ENCODE data around the gene LTC4S. TPM values are rescaled to one million over a fixed set of nuclear protein-coding genes. Genes with fewer than 3 reads are reported as not detected.
A peak's percentile ranks its signal among the peaks of the same experiment; 100 is the strongest.

The LTC4S gene
- total and polyA plus RNA-seq, 2 experiments from 2014 or later = 1.6 to 3.7 TPM

DNA sequence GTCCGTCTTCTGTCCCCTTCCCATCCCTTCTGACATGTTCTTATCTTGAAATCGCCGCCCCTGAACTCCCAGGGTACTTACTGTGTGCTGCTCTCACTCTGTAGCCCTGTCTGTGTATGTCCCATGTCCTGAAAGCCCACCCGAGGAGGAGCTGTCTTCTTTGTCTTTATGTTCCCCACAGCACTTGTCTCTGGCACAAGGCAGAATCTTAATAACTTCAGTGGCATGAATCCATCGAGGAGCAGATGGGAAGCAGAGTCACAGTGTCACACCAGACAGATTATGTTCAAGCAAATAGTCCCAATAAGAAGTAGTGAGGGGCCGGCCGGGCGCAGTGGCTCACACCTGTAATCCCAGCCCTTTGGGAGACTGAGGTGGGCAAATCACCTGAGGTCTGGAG, 29.7 kb upstream of the LTC4S start:
- in situ Hi-C loops (cut with MboI) = no loop called here
- no peaks in the 10 kb centered on the region for H3K9me3 ChIP-seq (ENCODE audit: low read depth)
- peaks cover 6% of the 10 kb centered on the region for H3K36me3 ChIP-seq (ENCODE audit: low read depth)
- no peak overlapping the region for H3K4me2 ChIP-seq (ENCODE audit: unreplicated experiment)
- TF ChIP-seq EZH2phosphoT487 (IDR thresholded peaks at IDR 0.05; ENCODE audit: insufficient read depth, low read depth) = no peak
- TF ChIP-seq EZH2 (IDR thresholded peaks at IDR 0.05; ENCODE audit: insufficient read depth, poor library complexity, severe bottlenecking) = no peak
- H3K9ac ChIP-seq = peak overlapping the region; percentile 6; the same call in 1 of the 2 replicates
- H2AFZ ChIP-seq = no peak overlapping the region
- H3K79me2 ChIP-seq (ENCODE audit: insufficient read depth) = peaks cover 75% of the 10 kb centered on the region
- H3K9me2 ChIP-seq (ENCODE audit: insufficient read depth) = no peaks in the 10 kb centered on the region
- peaks cover 60% of the 10 kb centered on the region for H3F3A ChIP-seq (ENCODE audit: insufficient read depth)
- H4K20me1 ChIP-seq (ENCODE audit: insufficient read depth) = peaks cover 22% of the 10 kb centered on the region
- 64 to 68% methylated on average over 8 of the region's 8 CpGs for WGBS, 2 experiments (ENCODE audit: low coverage in 1 of 2, low lambda C conversion rate in 2 of 2, missing lambda C conversion rate in 2 of 2)
- H3K4me3 ChIP-seq = no peak overlapping the region
- peaks cover 59% of the 10 kb centered on the region for H3K4me1 ChIP-seq (ENCODE audit: insufficient read depth)
- no peaks in the 10 kb centered on the region for H3K27me3 ChIP-seq (replicated peaks; ENCODE audit: insufficient read depth)
- peak; percentile 4 for DNase-seq
- peak overlapping the region; percentile 84 for H3K27ac ChIP-seq

DNA sequence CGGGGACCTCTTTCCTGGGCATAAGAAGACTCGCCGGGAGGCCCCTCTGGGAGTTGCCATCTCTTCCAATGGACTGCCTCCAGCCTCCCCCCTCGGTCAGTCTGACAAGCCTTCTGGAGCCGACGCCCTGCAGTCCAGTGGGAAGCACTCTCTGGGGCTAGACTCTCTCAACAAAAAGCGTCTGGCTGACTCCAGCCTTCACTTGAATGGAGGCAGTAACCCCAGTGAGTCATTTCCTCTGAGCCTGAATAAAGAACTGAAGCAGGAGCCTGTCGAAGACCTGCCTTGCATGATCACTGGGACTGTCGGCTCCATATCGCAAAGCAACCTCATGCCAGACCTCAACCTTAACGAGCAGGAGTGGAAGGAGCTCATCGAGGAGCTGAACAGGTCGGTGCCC, 28.4 kb upstream of the LTC4S start:
- DNase-seq = peak; percentile 94
- H3K4me2 ChIP-seq (ENCODE audit: unreplicated experiment) = peak overlapping the region; percentile 60
- 17 to 26% methylated on average over 13 of the region's 13 CpGs for WGBS, 2 experiments (ENCODE audit: low coverage in 1 of 2, low lambda C conversion rate in 2 of 2, missing lambda C conversion rate in 2 of 2)
- no peak overlapping the region for H2AFZ ChIP-seq
- peaks cover 13% of the 10 kb centered on the region; the same call in 1 of the 2 replicates for H4K20me1 ChIP-seq (ENCODE audit: insufficient read depth)
- H3K79me2 ChIP-seq (ENCODE audit: insufficient read depth) = peaks cover 75% of the 10 kb centered on the region
- peak overlapping the region; percentile 36 for H3K9ac ChIP-seq
- peaks cover 19% of the 10 kb centered on the region for H3K36me3 ChIP-seq (ENCODE audit: low read depth)
- no peaks in the 10 kb centered on the region for H3K27me3 ChIP-seq (replicated peaks; ENCODE audit: insufficient read depth)
- H3K9me3 ChIP-seq (ENCODE audit: low read depth) = no peaks in the 10 kb centered on the region
- in situ Hi-C loops (cut with MboI) = no loop called here
- peaks cover 60% of the 10 kb centered on the region for H3F3A ChIP-seq (ENCODE audit: insufficient read depth)
- H3K27ac ChIP-seq = peak overlapping the region; percentile 84
- peaks cover 59% of the 10 kb centered on the region for H3K4me1 ChIP-seq (ENCODE audit: insufficient read depth)
- no peak for TF ChIP-seq EZH2 (IDR thresholded peaks at IDR 0.05; ENCODE audit: insufficient read depth, poor library complexity, severe bottlenecking)
- TF ChIP-seq EZH2phosphoT487 (IDR thresholded peaks at IDR 0.05; ENCODE audit: insufficient read depth, low read depth) = no peak
- H3K4me3 ChIP-seq = peak overlapping the region; percentile 38
- H3K9me2 ChIP-seq (ENCODE audit: insufficient read depth) = no peaks in the 10 kb centered on the region

DNA sequence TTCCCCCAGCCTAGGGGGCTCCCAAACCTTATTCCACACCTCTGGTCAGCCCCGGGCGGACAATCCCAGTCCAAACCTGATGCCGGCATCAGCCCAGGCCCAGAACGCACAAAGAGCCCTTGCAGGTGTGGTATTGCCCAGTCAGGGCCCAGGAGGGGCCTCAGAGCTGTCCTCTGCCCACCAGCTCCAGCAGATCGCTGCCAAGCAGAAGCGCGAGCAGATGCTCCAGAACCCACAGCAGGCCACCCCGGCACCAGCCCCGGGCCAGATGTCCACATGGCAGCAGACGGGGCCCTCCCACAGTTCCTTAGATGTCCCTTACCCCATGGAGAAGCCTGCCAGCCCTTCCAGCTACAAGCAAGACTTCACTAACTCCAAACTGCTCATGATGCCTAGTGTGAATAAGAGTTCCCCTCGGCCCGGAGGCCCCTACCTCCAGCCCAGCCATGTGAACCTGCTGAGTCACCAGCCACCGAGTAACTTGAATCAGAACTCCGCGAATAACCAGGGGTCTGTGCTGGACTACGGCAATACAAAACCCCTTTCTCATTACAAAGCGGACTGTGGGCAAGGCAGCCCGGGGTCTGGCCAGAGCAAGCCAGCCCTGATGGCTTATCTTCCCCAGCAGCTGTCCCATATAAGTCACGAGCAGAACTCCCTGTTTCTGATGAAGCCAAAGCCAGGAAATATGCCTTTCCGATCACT, 27.6 kb upstream of the LTC4S start:
- peaks cover 74% of the 10 kb centered on the region for H3K79me2 ChIP-seq (ENCODE audit: insufficient read depth)
- in situ Hi-C loops (cut with MboI) = no loop called here

DNA sequence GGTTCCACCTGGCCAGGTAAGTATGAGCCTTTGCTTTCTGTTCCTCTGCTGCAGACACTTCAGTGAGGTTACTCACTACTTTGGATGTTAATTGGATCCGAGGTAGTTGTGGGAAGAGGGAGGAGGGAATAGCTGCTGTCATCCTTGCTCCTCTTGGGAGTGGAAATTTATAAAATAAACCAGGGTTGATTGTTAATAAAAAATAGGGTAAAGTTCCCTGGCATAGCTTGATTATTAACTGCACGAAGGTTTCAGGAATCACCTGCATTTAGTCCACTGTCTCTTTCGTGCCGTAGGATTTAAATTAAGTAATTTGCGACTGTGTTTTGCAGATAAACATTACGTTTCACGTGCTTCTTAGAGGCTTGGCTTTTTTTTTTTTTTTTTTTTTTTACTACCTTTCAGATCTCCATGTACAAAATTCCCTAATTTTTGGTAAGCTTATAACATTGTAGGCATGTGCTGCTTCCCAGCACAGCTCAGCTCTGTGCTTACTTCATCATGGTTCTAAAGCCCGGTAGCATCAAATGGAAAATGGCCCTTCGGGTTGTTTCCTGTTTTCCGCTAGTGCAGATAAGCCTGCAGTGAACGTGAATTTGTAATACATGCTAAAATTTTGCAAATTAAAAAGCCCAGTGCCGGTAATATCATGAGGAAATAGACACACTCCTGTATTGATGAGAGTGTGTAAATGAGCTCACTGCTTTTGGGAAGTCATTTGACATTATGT, 26.9 kb upstream of the LTC4S start:
- 0 out of 2 replicates have a peak, but pooled peaks cover 6% of the 10 kb centered on the region for H4K20me1 ChIP-seq (ENCODE audit: insufficient read depth)
- 82 to 83% methylated on average over 12 of the region's 12 CpGs for WGBS, 2 experiments (ENCODE audit: low coverage in 1 of 2, low lambda C conversion rate in 2 of 2, missing lambda C conversion rate in 2 of 2)
- in situ Hi-C loops (cut with MboI) = no loop called here
- H3K79me2 ChIP-seq (ENCODE audit: insufficient read depth) = peaks cover 66% of the 10 kb centered on the region
- peaks cover 51% of the 10 kb centered on the region for H3F3A ChIP-seq (ENCODE audit: insufficient read depth)
- TF ChIP-seq EZH2phosphoT487 (IDR thresholded peaks at IDR 0.05; ENCODE audit: insufficient read depth, low read depth) = no peak
- no peak for TF ChIP-seq EZH2 (IDR thresholded peaks at IDR 0.05; ENCODE audit: insufficient read depth, poor library complexity, severe bottlenecking)
- peaks cover 53% of the 10 kb centered on the region for H3K4me1 ChIP-seq (ENCODE audit: insufficient read depth)
- no peak overlapping the region for H2AFZ ChIP-seq
- DNase-seq = peak; percentile 19
- no peaks in the 10 kb centered on the region for H3K27me3 ChIP-seq (replicated peaks; ENCODE audit: insufficient read depth)
- H3K9ac ChIP-seq = peak overlapping the region; percentile 36; the same call in 1 of the 2 replicates
- no peaks in the 10 kb centered on the region for H3K9me2 ChIP-seq (ENCODE audit: insufficient read depth)
- H3K4me2 ChIP-seq (ENCODE audit: unreplicated experiment) = peak overlapping the region; percentile 24
- H3K36me3 ChIP-seq (ENCODE audit: low read depth) = peaks cover 31% of the 10 kb centered on the region
- H3K4me3 ChIP-seq = no peak overlapping the region
- H3K27ac ChIP-seq = peak overlapping the region; percentile 84
- H3K9me3 ChIP-seq (ENCODE audit: low read depth) = no peaks in the 10 kb centered on the region

More for the DNA sequence above, 27.6 kb upstream of the LTC4S start:
- Histone ChIP-seq H3K9me3 (ENCODE audit: low read depth) (no peaks in the 10 kb centered on the region), H3K4me2 (ENCODE audit: unreplicated experiment) (peak overlapping the region; percentile 60), H3F3A (ENCODE audit: insufficient read depth) (peaks cover 58% of the 10 kb centered on the region), H3K9me2 (ENCODE audit: insufficient read depth) (no peaks in the 10 kb centered on the region), H3K9ac (peak overlapping the region; percentile 36), H3K36me3 (ENCODE audit: low read depth) (peaks cover 25% of the 10 kb centered on the region), H3K4me3 (0 out of 2 replicates have a peak overlapping the region, but pooled peaks have one; percentile 38), H4K20me1 (ENCODE audit: insufficient read depth) (0 out of 2 replicates have a peak, but pooled peaks cover 11% of the 10 kb centered on the region), H3K4me1 (ENCODE audit: insufficient read depth) (peaks cover 59% of the 10 kb centered on the region), H3K27ac (peak overlapping the region; percentile 84), H3K27me3 (replicated peaks; ENCODE audit: insufficient read depth) (no peaks in the 10 kb centered on the region), H2AFZ (no peak overlapping the region)
- DNase-seq = peak; percentile 66
- no peak for TF ChIP-seq EZH2 (IDR thresholded peaks at IDR 0.05; ENCODE audit: insufficient read depth, poor library complexity, severe bottlenecking)
- no peak for TF ChIP-seq EZH2phosphoT487 (IDR thresholded peaks at IDR 0.05; ENCODE audit: insufficient read depth, low read depth)
- 68 to 72% methylated on average over 20 of the region's 20 CpGs for WGBS, 2 experiments (ENCODE audit: low coverage in 1 of 2, low lambda C conversion rate in 2 of 2, missing lambda C conversion rate in 2 of 2)

Measured in GM23248 (cell line).